ENCODE data around the gene ZNF804B. TPM values are rescaled to one million over a fixed set of nuclear protein-coding genes. Genes with fewer than 3 reads are reported as not detected.

ZNF804B gene
- total RNA-seq, 1 experiment from 2014 or later = not detected

DNA sequence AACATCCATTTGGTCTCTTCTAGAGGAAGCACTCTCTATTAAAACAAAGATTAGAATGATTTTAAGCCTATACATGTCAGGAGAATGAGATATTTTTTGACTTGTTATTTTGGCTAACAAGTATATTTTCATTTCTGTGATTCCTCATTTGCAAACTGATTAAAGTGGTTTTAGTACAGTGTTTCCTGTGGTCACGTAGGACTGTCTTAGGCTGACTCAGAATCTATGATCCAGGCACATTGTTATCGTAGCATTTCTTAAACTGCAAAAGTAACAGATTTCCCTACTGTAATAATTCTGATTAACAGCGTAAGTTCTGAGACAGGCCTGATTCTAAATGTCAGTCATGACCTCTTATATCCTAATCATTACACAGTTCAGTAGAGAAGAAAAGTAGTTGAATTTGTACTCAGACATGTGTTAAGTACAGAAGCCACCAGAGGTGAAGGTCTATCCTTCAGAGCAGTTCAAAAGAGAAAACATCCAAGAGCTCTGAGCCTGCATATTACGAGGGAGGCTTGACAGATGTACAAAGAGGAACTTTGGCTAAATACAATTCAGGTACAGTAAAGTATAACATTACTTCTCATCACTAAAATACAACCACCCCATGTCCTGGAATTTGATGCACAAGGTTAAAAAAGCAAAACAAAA lies 160.1 kb downstream of the ZNF804B start:
- Histone ChIP-seq H4K5ac (ENCODE audit: insufficient read length, low read depth, low read length) (no peak overlapping the region), H3T11ph (ENCODE audit: low read length) (no peak overlapping the region), H2AFZ (ENCODE audit: low read length) (no peak overlapping the region), H2BK15ac (ENCODE audit: low read depth, low read length) (no peak overlapping the region), H4K91ac (ENCODE audit: insufficient read length, low read depth, low read length) (no peak overlapping the region), H3K27me3 (ENCODE audit: insufficient read depth, low read length) (no peaks in the 10 kb centered on the region), H2AK5ac (ENCODE audit: insufficient read length, low read length) (no peak overlapping the region), H3K9ac (ENCODE audit: extremely low read depth, insufficient read length, low read length) (no peak overlapping the region), H2BK5ac (ENCODE audit: insufficient read length, low read length) (no peak overlapping the region), H4K20me1 (ENCODE audit: control insufficient read depth, insufficient read depth, insufficient read length) (no peaks in the 10 kb centered on the region), H3K79me2 (ENCODE audit: insufficient read depth, low read length) (no peaks in the 10 kb centered on the region), H3K9me3 (ENCODE audit: control insufficient read depth, low read depth, low read length) (no peaks in the 10 kb centered on the region), H3K4ac (ENCODE audit: low read depth, low read length) (no peak overlapping the region), H3K23me2 (ENCODE audit: insufficient read length, low read depth, low read length, poor library complexity, severe bottlenecking) (no peaks in the 10 kb centered on the region), H3K4me2 (ENCODE audit: insufficient read depth, insufficient read length, low read length) (no peak overlapping the region), H3K56ac (ENCODE audit: insufficient read length, low read depth, low read length) (no peak overlapping the region), H2BK12ac (ENCODE audit: insufficient read length, low read depth, low read length) (no peak overlapping the region), H4K8ac (replicated peaks; ENCODE audit: insufficient read length, low read depth, low read length) (no peak overlapping the region), H3K18ac (ENCODE audit: insufficient read length, low read depth, low read length) (no peak overlapping the region), H3K14ac (ENCODE audit: insufficient read depth, low read length) (no peak overlapping the region), H3K27ac (ENCODE audit: insufficient read length, low read depth, low read length) (no peak overlapping the region), H3K4me1 (ENCODE audit: insufficient read depth, low read length) (no peaks in the 10 kb centered on the region), H3K23ac (ENCODE audit: insufficient read length, low read depth, low read length) (no peak overlapping the region), H2BK120ac (ENCODE audit: low read depth, low read length, poor library complexity, severe bottlenecking) (no peak overlapping the region), H3K79me1 (ENCODE audit: insufficient read depth, low read depth, low read length, poor library complexity, severe bottlenecking) (no peaks in the 10 kb centered on the region), H2BK20ac (ENCODE audit: low read depth, low read length, poor library complexity, severe bottlenecking) (no peak overlapping the region)
- Mint-ChIP-seq H3K9me3 (no peaks in the 10 kb centered on the region), H3K4me3 (no peak overlapping the region), H3K36me3 (ENCODE audit: insufficient read depth in 1 of 3, low read depth in 3 of 3) (no peaks in the 10 kb centered on the region), H3K27ac (no peak overlapping the region), H3K4me1 (no peaks in the 10 kb centered on the region), H3K27me3 (ENCODE audit: low read depth) (no peaks in the 10 kb centered on the region)
- TF ChIP-seq, protein P1, sequence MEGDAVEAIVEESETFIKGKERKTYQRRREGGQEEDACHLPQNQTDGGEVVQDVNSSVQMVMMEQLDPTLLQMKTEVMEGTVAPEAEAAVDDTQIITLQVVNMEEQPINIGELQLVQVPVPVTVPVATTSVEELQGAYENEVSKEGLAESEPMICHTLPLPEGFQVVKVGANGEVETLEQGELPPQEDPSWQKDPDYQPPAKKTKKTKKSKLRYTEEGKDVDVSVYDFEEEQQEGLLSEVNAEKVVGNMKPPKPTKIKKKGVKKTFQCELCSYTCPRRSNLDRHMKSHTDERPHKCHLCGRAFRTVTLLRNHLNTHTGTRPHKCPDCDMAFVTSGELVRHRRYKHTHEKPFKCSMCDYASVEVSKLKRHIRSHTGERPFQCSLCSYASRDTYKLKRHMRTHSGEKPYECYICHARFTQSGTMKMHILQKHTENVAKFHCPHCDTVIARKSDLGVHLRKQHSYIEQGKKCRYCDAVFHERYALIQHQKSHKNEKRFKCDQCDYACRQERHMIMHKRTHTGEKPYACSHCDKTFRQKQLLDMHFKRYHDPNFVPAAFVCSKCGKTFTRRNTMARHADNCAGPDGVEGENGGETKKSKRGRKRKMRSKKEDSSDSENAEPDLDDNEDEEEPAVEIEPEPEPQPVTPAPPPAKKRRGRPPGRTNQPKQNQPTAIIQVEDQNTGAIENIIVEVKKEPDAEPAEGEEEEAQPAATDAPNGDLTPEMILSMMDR (conservative IDR thresholded peaks at IDR 0.05) = no peak
- no CpG with 5 or more reads among the region's 4 CpGs for WGBS (ENCODE audit: extremely low coverage, insufficient read length, low lambda C conversion rate)
- no peak for DNase-seq

Data from H9 (cell line).